OCI-M1 (cell line): ENCODE measurements around the gene FRMD4B.
"Not testable (repeated sequence)": the region's sequence is repeated elsewhere in the genome, so short reads cannot be mapped to it uniquely, and the experiment has no call there.

Experiments used
- DNase-seq: peaks from one replicate; lab custom pipeline; 2025; lab: John Stamatoyannopoulos, UW

Gene FRMD4B

DNA sequence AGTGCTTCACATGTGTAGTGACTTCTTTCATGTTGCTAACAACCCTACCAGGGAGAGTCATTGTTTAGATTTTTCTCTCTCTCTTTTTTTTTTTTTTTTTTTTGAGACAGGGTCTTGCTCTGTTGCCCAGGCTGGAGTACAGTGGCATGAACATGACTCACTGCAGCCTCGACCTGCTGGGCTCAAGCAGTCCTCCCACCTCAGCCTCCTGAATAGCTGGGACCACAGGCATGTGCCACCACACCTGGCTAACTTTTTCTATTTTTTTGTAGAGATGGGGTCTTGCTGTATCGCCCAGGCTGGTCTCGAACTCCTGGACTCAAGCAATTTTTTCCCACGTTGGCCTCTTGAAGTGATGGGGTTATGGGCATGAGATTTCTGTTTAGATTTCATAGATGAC lies 63.4 kb downstream of the FRMD4B start:
- not testable (repeated sequence) for DNase-seq

DNA sequence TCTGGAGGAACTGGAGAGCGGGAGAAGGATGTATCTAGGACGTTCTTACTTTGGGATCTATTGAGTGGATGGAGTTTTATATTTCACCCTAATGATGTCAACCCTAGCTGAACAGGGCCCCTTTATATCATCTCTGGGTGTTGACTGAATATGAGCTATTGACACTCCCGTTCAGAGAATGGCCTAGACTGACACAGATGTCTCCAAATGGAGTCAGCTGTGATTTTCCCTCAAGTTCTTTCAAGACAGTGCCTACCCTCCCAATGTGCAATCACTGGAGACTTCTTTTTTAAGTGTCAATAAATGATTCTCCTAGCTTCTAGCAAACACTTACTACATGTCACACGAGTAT lies 63.8 kb downstream of the FRMD4B start:
- no peak for DNase-seq

- no peak for DNase-seq
These were observed 64.4 kb downstream of the FRMD4B start for GRCh38 chr3:69321301-69322157.

- DNase-seq = peak; percentile 62
These were observed 65.0 kb downstream of the FRMD4B start for GRCh38 chr3:69320871-69321271.

DNA sequence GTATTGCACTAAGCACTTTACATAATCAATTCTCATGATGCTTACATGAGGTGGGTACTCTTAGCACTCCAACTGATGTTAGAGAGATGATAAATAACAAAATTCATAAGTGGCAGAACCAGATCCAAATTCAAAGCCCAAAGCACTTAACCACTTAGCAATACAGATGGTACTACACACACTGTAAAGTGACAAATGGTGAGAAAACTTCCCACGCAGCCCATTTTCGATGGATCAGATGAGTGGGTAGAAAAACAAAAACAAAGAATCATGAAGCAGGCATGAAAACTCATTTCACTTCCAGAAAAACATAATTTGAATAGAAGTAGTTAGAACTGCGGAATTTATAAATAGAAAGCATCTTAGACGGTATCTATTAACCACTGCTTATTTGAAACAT lies 66.2 kb downstream of the FRMD4B start:
- DNase-seq = no peak

DNA sequence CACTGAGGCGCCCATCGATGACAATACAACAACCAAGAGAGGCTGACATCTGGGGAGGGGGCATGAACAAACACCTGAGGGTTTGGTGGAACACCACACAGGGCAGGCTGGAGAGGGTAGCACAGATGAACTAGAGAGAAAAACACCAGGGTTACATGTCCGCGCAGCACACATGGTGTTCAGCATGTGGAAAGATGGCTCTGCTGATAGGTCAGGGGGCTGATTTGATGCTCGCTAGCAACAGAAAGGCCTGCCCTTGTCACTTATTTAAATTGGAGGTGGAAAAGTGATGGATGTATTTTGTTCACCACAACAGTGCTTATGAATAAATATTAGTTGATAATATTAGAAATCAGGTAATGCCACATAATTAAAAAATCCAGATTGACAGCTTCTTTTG lies 67.5 kb downstream of the FRMD4B start:
- DNase-seq = no peak

GRCh38 chr3:69313251-69313650 lies 72.6 kb downstream of the FRMD4B start:
- no peak for DNase-seq

- DNase-seq = peak; percentile 5
These were observed 76.1 kb downstream of the FRMD4B start for GRCh38 chr3:69309814-69310213.

DNA sequence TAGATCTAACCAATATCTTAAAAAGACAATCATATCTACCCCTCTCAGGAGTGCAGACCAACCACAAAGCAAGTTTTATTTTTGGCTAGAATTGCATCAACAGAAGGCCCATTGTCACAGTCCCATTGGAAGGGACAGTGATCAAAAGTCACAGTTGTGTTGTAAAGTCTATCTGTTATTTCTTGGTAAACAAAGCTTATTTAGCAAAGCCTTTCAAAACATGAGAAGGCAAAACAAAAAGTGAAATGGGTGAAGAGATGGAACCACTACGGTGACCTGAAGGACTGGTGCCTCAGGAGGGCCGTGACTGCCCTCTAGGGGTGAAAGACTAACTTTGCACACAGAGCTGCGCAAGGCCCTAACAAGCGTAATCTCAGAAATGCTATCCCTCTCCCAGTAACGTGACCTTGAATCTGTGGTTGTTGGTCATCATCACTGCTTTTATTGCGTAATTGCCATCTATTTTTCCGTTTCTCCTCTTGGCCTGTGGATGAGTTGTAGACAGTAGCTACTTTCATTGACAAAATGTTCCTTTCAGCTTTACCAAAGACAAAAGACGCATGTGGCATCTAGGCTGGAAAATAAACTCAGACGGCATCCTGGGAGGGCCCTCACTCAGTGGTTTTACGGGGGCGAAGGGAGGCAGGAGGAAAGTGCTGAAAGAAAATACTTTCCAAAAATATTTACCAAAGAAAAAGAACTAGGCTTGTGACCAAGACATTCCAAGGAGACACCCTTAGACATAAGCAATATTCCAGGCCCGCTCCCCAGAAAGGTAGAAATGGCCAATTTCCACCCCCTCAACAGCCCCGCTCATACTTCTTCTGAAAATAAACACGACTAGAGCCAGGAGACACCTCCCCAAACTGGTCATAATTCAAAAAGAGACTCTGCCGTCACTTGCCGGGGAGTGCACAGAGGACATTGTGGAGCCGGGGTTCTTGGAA lies 79.4 kb downstream of the FRMD4B start:
- DNase-seq = peak; percentile 88

DNA sequence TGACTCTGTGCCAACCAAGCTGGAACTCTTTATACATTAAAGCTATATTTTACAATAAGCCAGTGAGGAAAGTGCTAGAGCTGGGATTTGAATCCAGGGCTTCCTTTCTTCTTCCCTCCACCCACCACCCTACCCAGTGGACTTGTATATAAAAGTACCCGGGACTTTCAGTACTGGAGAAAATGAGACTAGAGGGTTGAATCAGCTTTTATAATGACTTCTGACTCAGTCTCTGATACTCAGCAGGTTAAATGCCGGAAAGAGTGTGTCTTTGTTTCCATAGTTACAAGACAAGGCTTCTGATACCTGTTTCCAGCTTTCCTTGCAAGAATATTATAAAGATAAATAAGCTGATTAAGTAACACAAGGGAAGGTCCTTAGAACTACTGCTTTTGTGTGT lies 80.9 kb downstream of the FRMD4B start:
- no peak for DNase-seq

DNA sequence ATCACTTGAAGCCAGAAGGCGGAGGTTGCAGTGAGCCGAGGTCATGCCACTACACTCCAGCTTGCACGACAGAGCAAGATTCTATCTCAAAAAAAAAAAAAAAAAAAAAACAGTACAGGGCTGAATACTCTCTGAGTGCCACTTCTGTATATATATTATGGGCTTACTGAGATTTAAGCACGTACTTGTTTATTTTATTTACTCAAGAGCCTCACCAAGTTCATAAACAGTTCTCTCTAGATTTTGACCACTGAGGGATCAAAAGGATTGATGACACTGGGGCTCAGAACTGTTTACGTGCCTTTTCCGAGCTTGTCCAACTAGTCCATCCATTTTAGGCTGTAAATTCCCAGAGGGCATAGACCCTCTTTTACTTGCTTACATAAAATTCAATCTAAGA lies 81.5 kb downstream of the FRMD4B start:
- no peak for DNase-seq

DNA sequence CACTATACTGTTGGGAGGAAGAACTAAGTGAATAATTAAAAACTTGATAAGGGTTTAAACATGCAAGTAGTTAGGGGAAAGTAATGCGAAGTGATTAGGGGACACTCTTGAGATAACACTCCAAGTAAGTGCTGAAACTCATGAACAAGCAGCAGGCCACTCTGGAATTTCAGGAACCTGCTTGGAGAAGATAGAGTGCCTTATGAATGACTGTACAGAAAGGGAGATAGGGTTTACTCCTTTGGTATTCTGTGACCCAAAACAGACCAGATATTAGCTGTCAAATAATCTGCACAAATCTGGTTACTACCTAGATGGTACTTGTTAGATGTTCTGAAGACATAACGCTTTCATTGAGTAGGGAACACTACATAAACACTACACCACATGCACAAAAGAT lies 85.6 kb downstream of the FRMD4B start:
- no peak for DNase-seq

- no peak for DNase-seq
These were observed 86.5 kb downstream of the FRMD4B start for GRCh38 chr3:69299344-69299743.

DNA sequence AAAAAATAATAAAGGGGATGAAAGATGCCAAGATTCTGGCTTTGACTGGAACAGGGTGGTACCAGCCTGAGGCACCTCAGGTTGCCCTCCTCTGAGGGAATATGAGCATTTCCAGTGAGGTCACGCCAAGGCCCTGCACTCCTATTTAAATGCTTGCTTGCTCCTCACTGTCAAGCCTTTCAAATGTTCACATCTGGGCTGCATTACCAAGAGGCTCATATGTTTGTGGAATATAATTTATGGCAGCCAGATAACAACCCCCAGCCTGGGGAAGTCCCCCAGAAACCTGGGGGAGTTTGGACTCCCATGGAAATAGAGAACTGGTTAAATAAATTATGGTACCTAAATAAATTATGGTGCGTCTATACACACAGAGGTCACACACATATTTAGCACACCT lies 88.4 kb downstream of the FRMD4B start:
- DNase-seq = no peak

DNA sequence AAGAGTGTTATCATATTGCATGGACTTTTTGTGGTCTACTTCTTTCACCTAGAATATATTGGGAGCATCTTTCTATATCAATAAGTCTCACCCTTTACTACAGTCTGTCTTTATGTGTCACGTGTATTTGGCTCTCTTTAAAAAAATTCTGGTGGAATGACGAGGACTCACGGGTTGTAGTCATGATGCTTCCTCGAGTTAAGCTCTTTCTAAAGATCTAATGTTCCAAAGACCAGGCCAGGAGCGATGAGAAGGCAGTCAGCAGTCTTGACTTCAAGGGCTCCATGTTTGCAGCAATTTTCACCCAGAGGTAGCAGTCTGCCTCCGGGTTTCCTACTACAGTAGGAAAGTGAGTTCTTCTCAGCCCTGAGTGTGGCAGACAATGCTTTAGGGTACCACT lies 88.9 kb downstream of the FRMD4B start:
- DNase-seq = no peak

GRCh38 chr3:69294014-69294766 lies 91.7 kb downstream of the FRMD4B start:
- no peak for DNase-seq

DNA sequence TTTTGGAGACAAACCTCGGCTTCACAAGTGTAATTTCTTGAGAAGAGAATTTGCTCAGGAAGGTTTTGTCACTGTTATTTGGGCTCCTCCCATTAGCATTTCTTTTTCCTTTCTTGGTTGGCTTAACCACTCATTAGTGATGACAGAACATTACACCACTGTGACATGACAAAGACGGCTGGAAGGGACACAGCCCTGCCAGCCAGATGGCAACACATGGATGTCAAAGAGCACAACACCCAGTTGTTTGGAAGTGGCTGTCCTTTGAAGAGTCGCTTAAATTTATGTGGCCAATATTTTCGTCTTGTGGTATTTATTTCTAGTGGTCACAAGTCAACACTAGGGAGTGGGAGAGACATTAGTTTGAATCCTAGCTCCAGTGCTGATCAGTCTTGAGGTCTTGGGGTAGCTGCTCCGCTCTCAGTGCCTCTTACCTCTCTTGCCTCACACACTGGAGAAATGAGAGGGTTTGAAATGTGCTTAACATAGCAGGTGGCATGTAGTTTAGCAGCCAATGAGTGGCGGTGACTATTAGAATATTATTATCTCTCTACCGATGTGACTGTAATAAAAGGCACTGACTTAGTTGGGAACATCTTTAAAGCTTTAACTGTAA lies 92.8 kb downstream of the FRMD4B start:
- no peak for DNase-seq

DNA sequence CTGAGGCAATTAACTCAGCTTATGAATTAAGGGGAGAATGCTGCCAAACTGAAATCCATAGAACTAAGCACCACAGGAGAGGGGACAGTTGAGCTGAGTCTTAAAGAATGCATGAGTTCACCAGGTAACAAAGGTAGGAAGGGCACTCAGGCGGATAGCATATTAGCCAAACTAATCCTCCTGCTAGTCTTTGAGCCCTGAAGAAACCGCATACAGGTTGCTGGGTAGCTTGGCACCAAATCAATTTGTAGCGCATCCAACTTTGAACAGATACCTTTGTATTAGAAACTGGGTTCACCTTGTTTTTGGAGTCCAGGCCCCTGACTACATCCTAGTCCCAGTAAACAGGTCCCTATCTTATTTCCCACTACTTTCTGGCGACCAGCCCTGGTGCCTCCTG lies 93.7 kb downstream of the FRMD4B start:
- no peak for DNase-seq

DNA sequence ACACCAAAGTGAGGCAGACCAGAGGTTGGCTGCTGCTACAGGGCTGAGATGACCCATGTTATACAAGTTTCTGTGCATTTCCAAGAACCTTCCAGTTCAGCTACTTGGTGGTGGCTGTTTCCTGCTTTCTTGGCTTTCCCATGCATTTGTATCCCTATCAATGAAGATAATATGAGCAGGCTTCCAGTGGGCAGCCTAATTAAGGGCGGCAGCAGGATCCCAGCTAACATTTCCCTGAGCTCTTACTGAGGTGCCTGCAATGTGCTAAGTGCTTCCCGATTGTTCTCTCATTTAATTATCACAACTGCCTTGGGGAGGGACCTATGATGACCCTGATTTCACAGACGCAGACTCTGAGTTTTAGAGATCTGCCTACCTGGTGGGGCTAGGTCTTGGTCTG lies 95.5 kb downstream of the FRMD4B start:
- DNase-seq = no peak

DNA sequence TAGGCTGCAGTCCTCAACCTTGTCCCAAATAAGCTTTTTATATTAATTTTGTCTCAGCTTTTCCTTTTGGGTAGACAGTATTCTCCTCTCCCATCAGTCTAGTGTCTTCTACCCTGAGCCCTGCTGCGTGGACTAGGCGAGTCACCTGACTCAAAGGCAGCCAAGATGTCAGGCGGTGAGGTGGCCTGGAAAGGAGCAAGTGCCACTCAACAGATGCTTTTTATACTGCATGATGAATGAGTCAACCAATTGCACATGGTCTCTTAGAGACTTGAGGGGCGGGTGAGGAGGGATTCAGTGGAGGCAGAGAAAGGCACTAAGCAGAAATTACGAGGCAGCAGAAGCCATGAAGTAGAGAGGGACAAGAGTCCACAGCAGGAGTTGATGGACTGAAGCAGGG lies 95.9 kb downstream of the FRMD4B start:
- DNase-seq = no peak

DNA sequence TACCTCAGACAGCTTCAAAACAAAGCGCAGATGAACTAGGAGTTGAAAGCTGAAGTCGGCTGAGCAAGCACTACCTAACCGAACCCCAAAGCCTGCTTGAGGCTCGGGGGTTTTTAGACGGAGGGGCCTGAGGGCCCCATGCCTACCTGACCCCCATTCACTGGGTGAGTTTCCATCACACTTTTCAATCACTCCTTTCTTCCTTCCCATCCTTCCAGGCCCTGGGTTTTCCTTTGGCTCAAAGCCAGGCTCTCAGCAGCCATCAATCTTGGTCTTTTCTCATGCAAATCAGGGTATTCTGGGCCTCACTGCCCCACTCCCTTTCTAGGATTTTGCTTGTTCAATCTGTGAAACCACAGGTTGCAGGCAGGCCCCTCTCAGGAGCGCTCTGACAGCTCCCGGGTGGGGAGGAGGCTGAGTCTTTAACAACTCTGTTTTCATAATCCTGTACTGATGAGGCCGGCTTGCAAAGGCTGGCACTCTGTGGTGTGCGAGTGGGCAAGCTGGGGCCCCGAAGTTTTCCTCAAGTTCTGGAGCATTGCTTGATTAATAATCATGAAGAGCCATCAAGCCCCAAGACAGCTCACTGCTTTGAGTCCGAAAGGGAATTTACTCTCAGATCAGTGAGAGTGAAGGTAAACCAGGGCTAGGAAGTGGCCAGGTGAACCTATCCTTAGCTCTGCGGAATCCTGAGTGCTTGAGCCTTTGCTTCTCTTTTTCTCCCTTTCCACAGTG lies 97.6 kb downstream of the FRMD4B start:
- DNase-seq = no peak
